Measurements from ENCODE around the gene LHPP.

The LHPP gene

GRCh38 chr10:124641282-124642087 is 179.9 kb downstream of the LHPP start:
- no peak for DNase-seq (ENCODE audit: extremely low read depth, low read depth)
- no peak for TF ChIP-seq CTCF (IDR thresholded peaks at IDR 0.05; ENCODE audit: low read depth, low read length)

- no peak for DNase-seq (ENCODE audit: extremely low read depth, low read depth)
- TF ChIP-seq CTCF (IDR thresholded peaks at IDR 0.05; ENCODE audit: low read depth, low read length), result no peak
These were observed 180.6 kb downstream of the LHPP start for GRCh38 chr10:124642088-124642710.

GRCh38 chr10:124643330-124644009 is 181.8 kb downstream of the LHPP start:
- DNase-seq (ENCODE audit: extremely low read depth, low read depth), result no peak
- no peak for TF ChIP-seq CTCF (IDR thresholded peaks at IDR 0.05; ENCODE audit: low read depth, low read length)

- no peak for DNase-seq (ENCODE audit: extremely low read depth, low read depth)
- no peak for TF ChIP-seq CTCF (IDR thresholded peaks at IDR 0.05; ENCODE audit: low read depth, low read length)
These were observed 182.6 kb downstream of the LHPP start for GRCh38 chr10:124644236-124644635.

GRCh38 chr10:124644771-124645415 is 183.3 kb downstream of the LHPP start:
- no peak for DNase-seq (ENCODE audit: extremely low read depth, low read depth)
- TF ChIP-seq CTCF (IDR thresholded peaks at IDR 0.05; ENCODE audit: low read depth, low read length), result no peak

- DNase-seq (ENCODE audit: extremely low read depth, low read depth), result no peak
- no peak for TF ChIP-seq CTCF (IDR thresholded peaks at IDR 0.05; ENCODE audit: low read depth, low read length)
These were observed 184.0 kb downstream of the LHPP start for GRCh38 chr10:124645467-124646095.
